K562 (cell line): ENCODE measurements around the gene PAQR8. TPM values are rescaled to one million over a fixed set of nuclear protein-coding genes. Genes with fewer than 3 reads are reported as not detected.

Source experiments
- ATAC-seq: fragments of 200-7000 bp; cut with Tn5 transposase; 3 replicates; pipeline ENCODE4 v1.9.1; 2020; ENCODE audit warnings: moderate library complexity
- BruUV-seq: library from RNA; stranded (reverse); fragments of 400-500 nt; replicated peaks from 2 replicates; lab custom pipeline; 2021; lab: Mats Ljungman, UMichigan
- CTCF ChIA-PET: fragments of 300-600 bp; formaldehyde crosslinking; extraction: SDS; loops from one replicate; lab custom pipeline; 2021; ENCODE audit warnings: low intra/inter-chr PET ratio; lab: Yijun Ruan, JAX
- POLR2A ChIA-PET: fragments of 300-600, 350-650 bp; sonication (Branson Sonifier 250); formaldehyde crosslinking; extraction: SDS; loops from one replicate; lab custom pipeline; 2021; ENCODE audit warnings: antibody characterized with exemption, inconsistent platforms; lab: Yijun Ruan, JAX
- DNase-seq, 4 experiments: peaks; one replicate each; pipeline versions ENCODE4 v3.0.0 to v3.0.0-alpha.2; 2011 to 2018; ENCODE audit warnings: low spot score in 3 of 4, mixed read lengths in 3 of 4; ENCODE audit errors: extremely low read depth in 1 of 4
- FAIRE-seq: peaks from 2 replicates; lab custom pipeline; 2011; peaks lifted over from hg19 to GRCh38; lab: Jason Lieb, UNC
- H2AFZ ChIP-seq: 2 replicates; pipeline ENCODE4 v1.6.0; 2011; ENCODE audit warnings: low read depth, low read length, control low read depth, inconsistent platforms
- H3K27ac ChIP-seq: fragments of 200-600 bp; 3 replicates; pipeline ENCODE4 v1.8.0; 2011; ENCODE audit warnings: low read depth, mild to moderate bottlenecking, control low read depth, inconsistent platforms, low read length, moderate library complexity, mixed read lengths; ENCODE audit errors: extremely low read depth
- H3K27me3 ChIP-seq, 2 experiments: fragments of 300-600 bp in 1 of 2; 2 replicates in 1 of 2; 3 replicates in 1 of 2; pipeline versions ENCODE4 v1.6.0 to v1.8.0; 2011; ENCODE audit warnings: inconsistent platforms in 2 of 2, low read length in 2 of 2, mild to moderate bottlenecking in 1 of 2, mixed read lengths in 1 of 2, moderate library complexity in 1 of 2; ENCODE audit not compliant: control insufficient read depth in 2 of 2, insufficient read depth in 2 of 2
- H3K36me3 ChIP-seq: fragments of 300-600 bp; 3 replicates; pipeline ENCODE4 v1.8.0; 2011; ENCODE audit warnings: mild to moderate bottlenecking, low read length, inconsistent platforms; ENCODE audit not compliant: control insufficient read depth, insufficient read depth
- H3K4me1 ChIP-seq, 2 experiments: fragments of 200-600 bp in 1 of 2; replicated peaks in 1 of 2; 2 replicates in 1 of 2; 3 replicates in 1 of 2; pipeline versions ENCODE4 v1.5.1 to v1.8.0; 2011; ENCODE audit warnings: inconsistent platforms in 2 of 2, low read length in 2 of 2, mild to moderate bottlenecking in 1 of 2, mixed read lengths in 1 of 2, moderate library complexity in 1 of 2; ENCODE audit not compliant: control insufficient read depth in 2 of 2, insufficient read depth in 2 of 2
- H3K4me2 ChIP-seq: 2 replicates; pipeline ENCODE4 v1.6.1; 2011; ENCODE audit warnings: low read length, control low read depth, inconsistent platforms, mixed read lengths; ENCODE audit not compliant: insufficient read depth
- H3K4me3 ChIP-seq: fragments of 200-600 bp; sonication (generic), shearing (Covaris generic); 2 replicates; pipeline ENCODE4 v1.5.1; 2016; ENCODE audit warnings: control low read depth, inconsistent platforms
- H3K79me2 ChIP-seq: fragments of 200-600 bp; 3 replicates; pipeline ENCODE4 v1.8.0; 2011; ENCODE audit warnings: low read length, inconsistent platforms; ENCODE audit not compliant: control insufficient read depth, insufficient read depth
- H3K9ac ChIP-seq, 2 experiments: 2 replicates each; pipeline versions ENCODE4 v1.6.0 to v1.6.1; 2011; ENCODE audit warnings: low read depth in 2 of 2, low read length in 2 of 2, control low read depth in 1 of 2, inconsistent platforms in 1 of 2, mild to moderate bottlenecking in 1 of 2, mixed read lengths in 1 of 2; ENCODE audit not compliant: insufficient read depth in 1 of 2
- H3K9me1 ChIP-seq: one replicate; pipeline ENCODE4 v1.6.0; 2011; ENCODE audit warnings: inconsistent platforms, mild to moderate bottlenecking, low read length, moderate library complexity; ENCODE audit not compliant: control insufficient read depth, insufficient read depth
- H3K9me3 ChIP-seq: replicated peaks from 2 replicates; pipeline ENCODE4 v1.5.1; 2011; ENCODE audit warnings: low read depth, low read length, inconsistent platforms; ENCODE audit not compliant: control insufficient read depth, insufficient read depth
- H4K20me1 ChIP-seq: replicated peaks from 2 replicates; pipeline ENCODE4 v1.6.1; 2011; ENCODE audit warnings: low read length, inconsistent platforms, mixed read lengths; ENCODE audit not compliant: control insufficient read depth, insufficient read depth
- CHD4 ChIP-seq: fragments of 200-600 bp; sonication (generic); IDR thresholded peaks from 3 replicates; pipeline ENCODE4 v1.6.1; 2012; ENCODE audit warnings: low read depth, mild to moderate bottlenecking, mixed read lengths, low read length, inconsistent platforms; ENCODE audit not compliant: insufficient read depth, insufficient replicate concordance, poor library complexity, severe bottlenecking
- HCFC1 ChIP-seq: IDR thresholded peaks from 2 replicates; pipeline ENCODE4 v1.6.1; 2012; ENCODE audit warnings: low read depth, low read length, improper control_type of control experiment
- NFATC3 ChIP-seq: fragments of 450-650 bp; IDR thresholded peaks from 2 replicates; pipeline ENCODE4 v1.6.1; 2017; ENCODE audit warnings: mild to moderate bottlenecking
- NR2C2 ChIP-seq, 2 experiments: fragments of 200-800 bp in 1 of 2; sonication (Bioruptor generic) in 1 of 2; sonication (generic) in 1 of 2; formaldehyde crosslinking in 1 of 2; IDR thresholded peaks; 2 replicates each; pipeline versions ENCODE4 v1.6.1 to v1.8.0; 2016 to 2022; ENCODE audit warnings: mild to moderate bottlenecking in 1 of 2, missing compliant biosample characterization in 1 of 2, missing genetic modification characterization in 1 of 2, missing genetic modification reagents in 1 of 2
- TEAD2 ChIP-seq: fragments of 450-650 bp; IDR thresholded peaks from 2 replicates; pipeline ENCODE4 v1.6.1; 2016; ENCODE audit warnings: missing genetic modification characterization, control low read depth, missing compliant biosample characterization
- ZNF324 ChIP-seq: fragments of 250-450 bp; sonication (Bioruptor Pico); IDR thresholded peaks from 2 replicates; pipeline ENCODE4 v1.4.0; 2020; ENCODE audit warnings: mild to moderate bottlenecking
- WGBS: fragments of 100-300 bp; shearing (Covaris generic); methylation state at CpG from one replicate; pipeline ENCODE4 v1.1.6; 2016; ENCODE audit warnings: low coverage, mixed read lengths; ENCODE audit not compliant: insufficient coverage; ENCODE audit errors: missing lambda C conversion rate; 5-methylcytosine and 5-hydroxymethylcytosine counted together
- in situ Hi-C: fragments of 300-500 bp; cut with MboI; formaldehyde crosslinking; loops from 4 replicates; pipeline ENCODE4 v1.15.0; 2018; ENCODE audit warnings: inconsistent platforms, mixed read lengths
- intact Hi-C: fragments of 100-400 bp; cut with micrococcal nuclease; formaldehyde crosslinking; loops from 2 replicates; pipeline ENCODE4 v1.14.2; 2022
- polyA plus RNA-seq, 8 experiments: library from polyadenylated mRNA; depleted of rRNA in 4 of 8; stranded (reverse) in 5 of 8; unstranded in 3 of 8; fragments of >200 nt; fragmentation: Nextera tagmentation in 2 of 8; fragmentation: Illumina TruSeq in 1 of 8; extraction: Ambion mirVana in 2 of 8; extraction: Trizol in 1 of 8; gene quantifications; 2 replicates each; pipeline versions ENCODE4 v1.2.1 to v1.2.3, GENCODE V29; 2011 to 2014; ENCODE audit warnings: inconsistent platforms in 1 of 8, missing spikeins in 1 of 8
- total RNA-seq, 7 experiments: library from RNA; depleted of rRNA in 6 of 7; stranded (reverse); fragments of >200 nt in 6 of 7; fragmentation: Illumina TruSeq in 2 of 7; extraction: Trizol in 2 of 7; gene quantifications; 2 replicates each; pipeline versions ENCODE4 v1.2.1 to v1.2.3, GENCODE V29; 2011 to 2021; ENCODE audit warnings: low replicate concordance in 1 of 7
- TF ChIP-seq, protein P1 (sequence below): sonication (generic); formaldehyde crosslinking; IDR thresholded peaks from 2 replicates; pipeline ENCODE4 v1.8.0; 2022; ENCODE audit warnings: mild to moderate bottlenecking, missing genetic modification reagents
- TF ChIP-seq, protein P2 (sequence below): fragments of 450-650 bp; formaldehyde crosslinking; IDR thresholded peaks from 2 replicates; pipeline ENCODE4 v1.4.0; 2022; ENCODE audit warnings: missing genetic modification characterization

Gene PAQR8
- total and polyA plus RNA-seq, 9 of the 15 experiments (the other 6 are each of a cell fraction or from before 2014, with no cell fraction given), result 1.4 to 10.2 (median 3.5) TPM

DNA sequence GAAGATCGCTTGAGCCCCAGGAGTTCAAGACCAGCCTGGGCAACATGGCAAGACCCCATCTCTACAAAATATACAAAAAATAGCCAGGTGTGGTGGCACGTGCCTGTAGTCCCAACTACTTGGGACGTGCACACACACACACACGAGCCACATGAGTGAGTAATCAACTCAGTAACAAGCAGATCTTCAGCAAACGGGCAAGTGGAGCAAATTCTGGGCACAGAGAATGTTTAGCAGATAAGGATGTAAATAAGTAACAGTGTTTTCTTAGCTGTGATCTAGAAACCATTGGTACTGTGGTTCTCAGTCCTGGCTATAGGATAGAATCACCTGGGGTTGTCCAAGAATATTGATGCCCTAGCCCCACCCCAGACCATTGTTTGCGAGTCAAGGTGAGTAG lies 6.1 kb downstream of the PAQR8 start (continued):
- TF ChIP-seq, protein P1, sequence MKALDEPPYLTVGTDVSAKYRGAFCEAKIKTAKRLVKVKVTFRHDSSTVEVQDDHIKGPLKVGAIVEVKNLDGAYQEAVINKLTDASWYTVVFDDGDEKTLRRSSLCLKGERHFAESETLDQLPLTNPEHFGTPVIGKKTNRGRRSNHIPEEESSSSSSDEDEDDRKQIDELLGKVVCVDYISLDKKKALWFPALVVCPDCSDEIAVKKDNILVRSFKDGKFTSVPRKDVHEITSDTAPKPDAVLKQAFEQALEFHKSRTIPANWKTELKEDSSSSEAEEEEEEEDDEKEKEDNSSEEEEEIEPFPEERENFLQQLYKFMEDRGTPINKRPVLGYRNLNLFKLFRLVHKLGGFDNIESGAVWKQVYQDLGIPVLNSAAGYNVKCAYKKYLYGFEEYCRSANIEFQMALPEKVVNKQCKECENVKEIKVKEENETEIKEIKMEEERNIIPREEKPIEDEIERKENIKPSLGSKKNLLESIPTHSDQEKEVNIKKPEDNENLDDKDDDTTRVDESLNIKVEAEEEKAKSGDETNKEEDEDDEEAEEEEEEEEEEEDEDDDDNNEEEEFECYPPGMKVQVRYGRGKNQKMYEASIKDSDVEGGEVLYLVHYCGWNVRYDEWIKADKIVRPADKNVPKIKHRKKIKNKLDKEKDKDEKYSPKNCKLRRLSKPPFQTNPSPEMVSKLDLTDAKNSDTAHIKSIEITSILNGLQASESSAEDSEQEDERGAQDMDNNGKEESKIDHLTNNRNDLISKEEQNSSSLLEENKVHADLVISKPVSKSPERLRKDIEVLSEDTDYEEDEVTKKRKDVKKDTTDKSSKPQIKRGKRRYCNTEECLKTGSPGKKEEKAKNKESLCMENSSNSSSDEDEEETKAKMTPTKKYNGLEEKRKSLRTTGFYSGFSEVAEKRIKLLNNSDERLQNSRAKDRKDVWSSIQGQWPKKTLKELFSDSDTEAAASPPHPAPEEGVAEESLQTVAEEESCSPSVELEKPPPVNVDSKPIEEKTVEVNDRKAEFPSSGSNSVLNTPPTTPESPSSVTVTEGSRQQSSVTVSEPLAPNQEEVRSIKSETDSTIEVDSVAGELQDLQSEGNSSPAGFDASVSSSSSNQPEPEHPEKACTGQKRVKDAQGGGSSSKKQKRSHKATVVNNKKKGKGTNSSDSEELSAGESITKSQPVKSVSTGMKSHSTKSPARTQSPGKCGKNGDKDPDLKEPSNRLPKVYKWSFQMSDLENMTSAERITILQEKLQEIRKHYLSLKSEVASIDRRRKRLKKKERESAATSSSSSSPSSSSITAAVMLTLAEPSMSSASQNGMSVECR (CRISPR knock-in tag), result no peak

DNA sequence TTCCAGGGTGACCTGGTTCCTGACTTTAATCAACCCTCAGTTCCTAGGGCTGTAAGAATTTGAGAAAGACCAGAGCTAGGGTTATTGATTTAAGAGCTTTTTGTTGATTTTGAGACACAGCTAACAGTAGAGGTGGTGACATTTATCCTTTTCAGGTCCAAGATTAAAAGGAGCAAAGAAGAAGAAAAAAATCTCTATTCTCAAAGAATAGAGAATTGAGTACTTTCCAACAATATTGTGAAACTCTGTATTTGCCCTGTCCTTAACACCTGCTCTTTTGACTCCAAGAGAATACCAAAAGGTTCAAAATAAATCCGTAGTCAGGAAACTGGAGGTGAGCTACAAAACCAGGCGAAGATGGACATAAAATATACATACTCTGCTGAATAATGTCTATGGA lies 7.3 kb downstream of the PAQR8 start:
- Histone ChIP-seq H3K9me1 (no peaks in the 10 kb centered on the region), H3K9me3 (no peaks in the 10 kb centered on the region), H3K4me3 (no peak overlapping the region), H3K9ac (no peak overlapping the region), H4K20me1 (no peaks in the 10 kb centered on the region), H3K79me2 (peaks cover 34% of the 10 kb centered on the region; the same call in 2 of the 3 replicates), H2AFZ (no peak overlapping the region), H3K4me1 (no peaks in the 10 kb centered on the region; a peak in 1 of 5 replicates), H3K27me3 (no peaks in the 10 kb centered on the region), H3K36me3 (peaks cover 20% of the 10 kb centered on the region; the same call in 2 of the 3 replicates), H3K4me2 (no peak overlapping the region), H3K27ac (no peak overlapping the region)
- WGBS, result 77% methylated on average over 2 of the region's 2 CpGs
- DNase-seq (no peak), ATAC-seq (no peak), FAIRE-seq (no peak)
- ChIA-PET CTCF (no interaction called here), POLR2A (interaction anchor here (1.2 kb wide), 1 partner anchor 9 kb away, joined by 3 read pairs; no protein-coding TSS in a partner anchor)
- in situ Hi-C loops (no loop called here), intact Hi-C loops (no loop called here)
- BruUV-seq, result no TSS peak
- TF ChIP-seq, protein P2, sequence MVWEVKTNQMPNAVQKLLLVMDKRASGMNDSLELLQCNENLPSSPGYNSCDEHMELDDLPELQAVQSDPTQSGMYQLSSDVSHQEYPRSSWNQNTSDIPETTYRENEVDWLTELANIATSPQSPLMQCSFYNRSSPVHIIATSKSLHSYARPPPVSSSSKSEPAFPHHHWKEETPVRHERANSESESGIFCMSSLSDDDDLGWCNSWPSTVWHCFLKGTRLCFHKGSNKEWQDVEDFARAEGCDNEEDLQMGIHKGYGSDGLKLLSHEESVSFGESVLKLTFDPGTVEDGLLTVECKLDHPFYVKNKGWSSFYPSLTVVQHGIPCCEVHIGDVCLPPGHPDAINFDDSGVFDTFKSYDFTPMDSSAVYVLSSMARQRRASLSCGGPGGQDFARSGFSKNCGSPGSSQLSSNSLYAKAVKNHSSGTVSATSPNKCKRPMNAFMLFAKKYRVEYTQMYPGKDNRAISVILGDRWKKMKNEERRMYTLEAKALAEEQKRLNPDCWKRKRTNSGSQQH, result no peak
- no peak for TF ChIP-seq CHD4
- TF ChIP-seq HCFC1, result no peak
- TF ChIP-seq ZNF324 (CRISPR knock-in tag), result no peak
- no peak for TF ChIP-seq NR2C2 (CRISPR knock-in tag; IDR thresholded peaks at IDR 0.05)
- TF ChIP-seq NR2C2 (tag; IDR thresholded peaks at IDR 0.05), result no peak
- no peak for TF ChIP-seq TEAD2
- TF ChIP-seq NFATC3, result no peak
